IPS-18a (cell line): ENCODE data around the gene HPD.

Experiments used
- H3K27ac ChIP-seq: one replicate; pipeline ENCODE4 v1.5.1; 2013; ENCODE audit warnings: low read length
- H3K27me3 ChIP-seq: one replicate; pipeline ENCODE4 v1.6.1; 2013; ENCODE audit warnings: mild to moderate bottlenecking, low read length; ENCODE audit not compliant: control insufficient read depth, insufficient read depth
- H3K36me3 ChIP-seq: one replicate; pipeline ENCODE4 v1.6.1; 2013; ENCODE audit warnings: low read depth, low read length; ENCODE audit not compliant: control insufficient read depth
- H3K4me1 ChIP-seq: one replicate; pipeline ENCODE4 v1.6.1; 2013; ENCODE audit warnings: low read depth, low read length; ENCODE audit not compliant: control insufficient read depth
- H3K4me3 ChIP-seq: one replicate; pipeline ENCODE4 v1.5.1; 2013; ENCODE audit warnings: low read length
- H3K9ac ChIP-seq: one replicate; pipeline ENCODE4 v1.6.1; 2013; ENCODE audit warnings: mild to moderate bottlenecking, low read length, moderate library complexity
- H3K9me3 ChIP-seq: one replicate; pipeline ENCODE4 v1.6.1; 2013; ENCODE audit warnings: low read depth, low read length; ENCODE audit not compliant: control insufficient read depth

HPD gene

DNA sequence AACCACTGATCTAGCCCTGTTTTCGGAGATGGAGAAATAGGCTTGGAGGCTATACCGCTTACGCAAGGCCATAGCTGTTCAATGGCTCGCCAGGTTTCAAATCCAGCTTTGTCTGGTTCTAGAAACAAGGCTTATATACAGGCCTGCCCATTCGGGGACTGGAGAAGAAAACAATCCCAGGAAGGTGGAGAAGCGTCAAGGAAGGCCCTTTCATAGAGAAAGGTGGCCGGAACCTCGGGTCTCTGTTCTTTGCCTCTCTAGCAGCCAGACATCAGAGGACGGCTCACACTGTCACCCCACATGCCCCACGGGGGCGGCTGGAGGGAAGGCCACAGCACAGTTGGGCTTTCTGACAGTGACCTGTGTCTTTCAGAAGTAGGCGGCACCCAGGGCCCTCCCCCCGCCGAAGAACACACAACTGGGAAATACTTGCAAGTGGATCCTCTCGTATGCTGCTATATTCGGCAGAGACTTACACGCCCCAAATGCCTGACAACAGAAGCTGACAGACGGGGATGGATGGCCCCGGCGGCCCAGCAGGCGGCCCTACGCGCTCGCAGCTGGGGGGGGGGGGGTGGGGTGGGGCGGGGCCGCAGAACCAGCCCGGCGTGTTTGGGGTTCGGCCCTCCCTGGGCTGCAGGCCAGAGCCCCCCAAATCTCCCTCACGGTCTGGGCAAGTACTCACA, 59.4 kb downstream of the HPD start:
- Histone ChIP-seq H3K9me3 (no peaks in the 10 kb centered on the region), H3K4me1 (peaks cover 27% of the 10 kb centered on the region), H3K4me3 (peak overlapping the region; percentile 77), H3K27me3 (no peaks in the 10 kb centered on the region), H3K9ac (peak overlapping the region; percentile 80), H3K27ac (no peak overlapping the region), H3K36me3 (no peaks in the 10 kb centered on the region)

- Histone ChIP-seq H3K36me3 (no peaks in the 10 kb centered on the region), H3K4me3 (peak overlapping the region; percentile 46), H3K27ac (no peak overlapping the region), H3K9ac (no peak overlapping the region), H3K4me1 (peaks cover 29% of the 10 kb centered on the region), H3K27me3 (no peaks in the 10 kb centered on the region), H3K9me3 (no peaks in the 10 kb centered on the region)
These were observed 59.9 kb downstream of the HPD start for GRCh38 chr12:121798787-121799155.

- Histone ChIP-seq H3K27me3 (no peaks in the 10 kb centered on the region), H3K9ac (no peak overlapping the region), H3K36me3 (no peaks in the 10 kb centered on the region), H3K9me3 (no peaks in the 10 kb centered on the region), H3K4me3 (peak overlapping the region; percentile 46), H3K4me1 (peaks cover 29% of the 10 kb centered on the region), H3K27ac (no peak overlapping the region)
These were observed 60.5 kb downstream of the HPD start for GRCh38 chr12:121797937-121798786.

GRCh38 chr12:121796855-121797751, 61.6 kb downstream of the HPD start:
- no peak overlapping the region for H3K27ac ChIP-seq
- no peaks in the 10 kb centered on the region for H3K27me3 ChIP-seq
- H3K4me1 ChIP-seq: peaks cover 29% of the 10 kb centered on the region
- H3K4me3 ChIP-seq: peak overlapping the region; percentile 46
- no peak overlapping the region for H3K9ac ChIP-seq
- no peaks in the 10 kb centered on the region for H3K36me3 ChIP-seq
- H3K9me3 ChIP-seq: no peaks in the 10 kb centered on the region

DNA sequence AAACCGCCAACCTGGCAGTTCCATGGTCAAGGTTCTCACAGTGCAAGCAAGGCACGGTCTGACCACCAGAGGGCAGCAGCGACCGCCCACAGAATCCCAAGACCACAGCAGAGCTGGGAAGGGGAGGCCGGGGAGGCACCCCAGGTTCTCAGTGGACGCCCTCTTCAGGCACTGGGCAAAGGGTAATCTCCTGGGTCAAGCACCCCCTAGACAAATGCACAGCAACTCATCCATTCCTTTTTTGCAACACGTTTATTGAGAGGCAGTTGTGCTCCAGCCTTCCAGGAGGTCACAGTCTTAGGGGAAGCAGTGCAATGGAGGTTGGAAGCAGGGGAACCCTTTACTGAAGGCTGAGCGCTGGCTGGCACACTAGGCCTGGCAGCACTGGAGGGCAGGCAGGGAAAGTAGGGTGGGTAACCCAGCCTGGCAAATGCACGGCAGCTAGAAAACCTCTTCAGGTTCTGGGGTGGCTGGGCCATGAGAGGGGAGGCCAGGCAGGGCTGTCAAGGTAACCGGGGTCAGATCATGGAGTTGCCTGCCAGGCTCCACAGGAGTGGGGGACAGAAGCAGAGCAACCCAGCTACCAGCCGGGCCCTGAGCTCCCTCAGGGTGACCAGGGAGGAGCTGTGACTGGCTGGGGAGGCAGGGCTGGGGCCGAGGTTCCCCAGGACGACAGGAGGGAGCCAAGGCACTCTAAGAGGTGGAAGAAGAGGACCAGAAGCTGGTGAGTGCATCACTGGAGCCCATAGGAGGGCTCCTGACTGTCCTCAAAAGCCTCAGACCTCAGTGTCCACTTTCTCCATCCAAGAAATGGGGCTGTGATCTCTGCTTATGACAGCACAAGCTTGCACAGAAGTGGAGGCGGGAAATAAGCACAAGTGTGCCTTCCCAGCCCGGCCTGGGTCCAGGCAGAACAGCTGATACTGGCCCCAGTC, 63.4 kb downstream of the HPD start:
- Histone ChIP-seq H3K27me3 (no peaks in the 10 kb centered on the region), H3K4me1 (peaks cover 29% of the 10 kb centered on the region), H3K4me3 (peak overlapping the region; percentile 64), H3K27ac (no peak overlapping the region), H3K9me3 (no peaks in the 10 kb centered on the region), H3K9ac (peak overlapping the region; percentile 8), H3K36me3 (no peaks in the 10 kb centered on the region)

DNA sequence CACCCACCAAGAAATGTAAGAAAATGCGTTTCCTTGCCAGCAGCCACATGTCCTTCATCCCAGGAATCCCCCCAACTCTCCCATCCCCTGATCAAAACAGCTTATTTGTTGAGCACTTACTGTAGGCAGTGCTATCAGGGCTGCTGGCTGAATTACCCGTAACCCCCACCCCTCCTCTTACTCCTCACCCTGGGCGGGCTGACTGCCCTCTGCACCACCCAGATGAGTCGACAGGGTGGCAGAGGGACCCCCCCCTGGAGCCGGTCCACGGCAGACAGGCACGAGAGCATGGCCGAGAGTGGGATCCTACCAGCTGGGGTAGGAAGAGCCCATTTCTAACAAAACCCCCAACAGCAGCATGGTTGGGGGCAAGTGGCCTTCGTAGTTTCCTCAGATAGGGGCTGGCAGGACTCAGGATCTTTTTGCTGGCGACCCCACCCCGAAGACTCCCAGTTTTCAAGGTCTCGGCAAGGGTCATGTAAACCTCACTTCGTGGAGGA, 64.1 kb downstream of the HPD start:
- H3K9ac ChIP-seq: peak overlapping the region; percentile 8
- no peak overlapping the region for H3K27ac ChIP-seq
- peak overlapping the region; percentile 64 for H3K4me3 ChIP-seq
- H3K4me1 ChIP-seq: peaks cover 29% of the 10 kb centered on the region
- no peaks in the 10 kb centered on the region for H3K36me3 ChIP-seq
- no peaks in the 10 kb centered on the region for H3K27me3 ChIP-seq
- no peaks in the 10 kb centered on the region for H3K9me3 ChIP-seq

DNA sequence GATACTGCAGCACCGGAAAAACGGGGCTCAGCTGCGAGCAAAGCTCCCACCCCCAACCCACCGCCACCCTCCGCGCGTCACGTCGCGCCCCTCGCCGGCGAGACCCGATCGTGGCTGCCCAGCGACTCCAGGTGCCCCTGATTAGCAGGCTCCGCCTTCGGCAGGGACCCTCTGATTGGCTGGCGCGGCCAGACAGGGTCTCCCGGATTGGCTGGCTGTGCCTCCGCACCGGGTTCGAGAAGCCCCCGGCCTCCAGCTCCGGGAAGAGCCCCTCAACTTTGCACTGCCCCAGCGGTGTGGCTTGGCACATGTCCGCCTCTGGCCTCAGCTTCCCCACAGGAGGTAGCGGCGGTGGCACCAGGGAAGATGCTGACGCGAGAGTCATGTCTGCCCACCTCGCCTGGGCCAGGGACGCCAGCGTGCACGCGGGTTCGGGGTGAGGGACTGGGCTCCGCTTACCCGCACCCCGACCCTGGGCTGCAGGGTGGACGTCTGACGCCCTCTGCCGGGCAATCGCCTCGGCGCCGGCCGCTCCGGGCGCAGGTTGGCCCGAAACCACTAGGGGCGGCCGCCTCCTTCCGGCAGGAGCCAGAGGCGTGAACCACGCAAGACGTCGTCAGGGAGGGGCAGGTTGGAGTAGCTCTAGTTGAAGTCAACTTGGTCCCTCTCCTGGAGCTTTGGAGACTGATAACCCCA, 64.7 kb downstream of the HPD start:
- H3K9ac ChIP-seq: peak overlapping the region; percentile 10
- H3K27me3 ChIP-seq: no peaks in the 10 kb centered on the region
- no peak overlapping the region for H3K27ac ChIP-seq
- peak overlapping the region; percentile 64 for H3K4me3 ChIP-seq
- H3K4me1 ChIP-seq: peaks cover 24% of the 10 kb centered on the region
- no peaks in the 10 kb centered on the region for H3K36me3 ChIP-seq
- H3K9me3 ChIP-seq: no peaks in the 10 kb centered on the region

DNA sequence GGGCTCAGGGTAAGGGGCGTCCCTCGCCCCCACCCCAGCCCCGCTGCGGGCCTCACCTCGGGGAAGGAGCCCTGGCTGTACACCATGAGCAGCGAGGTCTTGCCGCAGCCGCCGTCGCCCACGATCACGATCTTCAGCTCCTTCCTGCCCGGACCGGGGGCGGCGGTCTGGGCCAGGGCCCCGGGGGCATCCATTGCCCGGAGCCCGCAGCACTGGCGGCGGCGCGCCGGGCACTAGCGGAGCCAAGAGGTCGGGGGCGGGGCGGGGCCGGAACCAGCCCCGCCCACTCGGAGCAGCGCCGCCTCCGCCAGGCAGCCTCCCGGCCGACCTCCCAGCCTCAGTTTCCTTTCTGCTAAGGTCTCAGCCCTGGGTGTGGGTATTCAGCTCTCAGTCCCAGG, 65.2 kb downstream of the HPD start, which contains the start of gene RHOF:
RHOF (minus strand) TSS at position 249 of the 398 bp plus-strand sequence; CDS start at position 194, 55 bp downstream.
- H3K36me3 ChIP-seq: no peaks in the 10 kb centered on the region
- no peaks in the 10 kb centered on the region for H3K27me3 ChIP-seq
- peaks cover 19% of the 10 kb centered on the region for H3K4me1 ChIP-seq
- H3K9me3 ChIP-seq: no peaks in the 10 kb centered on the region
- H3K27ac ChIP-seq: no peak within 1 kb of the TSS
- peak within 1 kb of the TSS; percentile 64 for H3K4me3 ChIP-seq
- peak within 1 kb of the TSS; percentile 14 for H3K9ac ChIP-seq

GRCh38 chr12:121792607-121793439, 65.8 kb downstream of the HPD start:
- peaks cover 13% of the 10 kb centered on the region for H3K4me1 ChIP-seq

More at GRCh38 chr12:121792607-121793439, 65.8 kb downstream of the HPD start:
- H3K27ac ChIP-seq: no peak overlapping the region
- H3K36me3 ChIP-seq: no peaks in the 10 kb centered on the region
- H3K9ac ChIP-seq: peak overlapping the region; percentile 14
- no peaks in the 10 kb centered on the region for H3K27me3 ChIP-seq
- peak overlapping the region; percentile 64 for H3K4me3 ChIP-seq
- H3K9me3 ChIP-seq: no peaks in the 10 kb centered on the region
